ENCODE measurements around the gene SLC2A4RG. TPM values are rescaled to one million over a fixed set of nuclear protein-coding genes. Genes with fewer than 3 reads are reported as not detected.

SLC2A4RG gene
- total and polyA plus RNA-seq, 2 donors (not counting 3 experiments of a cell fraction or from before 2014, with no cell fraction given), result 41.7 to 69.4 TPM

DNA sequence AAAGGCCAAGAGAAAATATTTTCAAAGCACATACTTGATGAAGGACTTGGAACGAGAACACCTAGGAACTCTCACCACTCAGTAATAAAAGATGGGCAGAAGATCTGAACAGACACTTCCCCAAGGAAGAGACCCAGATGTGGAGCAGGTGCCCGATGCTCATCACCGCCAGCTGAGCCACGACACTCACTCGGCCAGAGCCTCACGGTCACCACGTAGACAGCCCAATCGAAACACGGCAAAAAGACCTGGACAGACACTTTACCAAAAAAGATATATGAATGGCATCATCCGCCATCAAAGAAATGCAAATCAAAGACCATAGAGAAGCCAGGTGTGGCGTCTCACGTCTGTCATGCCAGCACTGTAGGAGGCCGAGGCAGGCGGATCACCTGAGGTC lies 41.6 kb downstream of the SLC2A4RG start:
- ChIA-PET POLR2A (no interaction called here), CTCF (no interaction called here)
- no peak overlapping the region for H3K9ac ChIP-seq (replicated peaks; ENCODE audit: extremely low read depth, insufficient read depth, low read length)
- no peak overlapping the region for H3K4me3 ChIP-seq (replicated peaks in 1 of 3; ENCODE audit: insufficient read depth in 1 of 3, low read depth in 1 of 3, low read length in 3 of 3)
- no peaks in the 10 kb centered on the region for H3K36me3 ChIP-seq (ENCODE audit: control insufficient read depth in 2 of 2, extremely low read depth in 1 of 2, insufficient read depth in 2 of 2, low read length in 2 of 2)
- no peaks in the 10 kb centered on the region for H3K9me3 ChIP-seq (replicated peaks; ENCODE audit: control insufficient read depth, insufficient read depth, low read length)
- H3K4me2 ChIP-seq (ENCODE audit: insufficient read depth, low read length), result no peak overlapping the region
- no peaks in the 10 kb centered on the region for H3K79me2 ChIP-seq (ENCODE audit: control insufficient read depth, insufficient read depth, low read length)
- H4K20me1 ChIP-seq (replicated peaks; ENCODE audit: control insufficient read depth, extremely low read depth, insufficient read depth, low read length), result no peaks in the 10 kb centered on the region
- dilution Hi-C loops (cut with MboI; ENCODE audit: extremely low pct_ligation_motif_present, low sequenced_read_pairs), result no loop called here
- intact Hi-C loops (cut with micrococcal nuclease), result no loop called here
- H3K9me1 ChIP-seq (replicated peaks; ENCODE audit: control insufficient read depth, extremely low read depth, insufficient read depth, low read length), result no peaks in the 10 kb centered on the region
- no peaks in the 10 kb centered on the region for H3K27me3 ChIP-seq (ENCODE audit: control insufficient read depth in 2 of 2, insufficient read depth in 2 of 2, low read length in 2 of 2)
- FAIRE-seq (no peak), DNase-seq (ENCODE audit: low read depth, low spot score) (no peak)
- TF ChIP-seq CTCF (IDR thresholded peaks at IDR 0.05; ENCODE audit: extremely low read depth in 1 of 2, insufficient read depth in 1 of 2, low read depth in 1 of 2, low read length in 2 of 2) (no peak), MYC (IDR thresholded peaks at IDR 0.05; ENCODE audit: low read depth, low read length) (no peak), JUN (IDR thresholded peaks at IDR 0.05; ENCODE audit: borderline replicate concordance, insufficient read depth, insufficient read length, low read depth) (no peak), EZH2 (IDR thresholded peaks at IDR 0.05; ENCODE audit: borderline replicate concordance, low read depth, low read length, severe bottlenecking) (no peak), POLR2A (IDR thresholded peaks at IDR 0.05; ENCODE audit: low read depth, low read length) (no peak), FOS (IDR thresholded peaks at IDR 0.05; ENCODE audit: borderline replicate concordance, insufficient read depth, low read length) (no peak), MAX (IDR thresholded peaks at IDR 0.05; ENCODE audit: insufficient read depth, insufficient read length) (no peak), POLR2AphosphoS5 (IDR thresholded peaks at IDR 0.05; ENCODE audit: insufficient read depth, low read depth, low read length) (no peak)
- H3K27ac ChIP-seq (ENCODE audit: insufficient read depth, low read depth, low read length), result no peak overlapping the region
- H3K4me1 ChIP-seq (ENCODE audit: control insufficient read depth, extremely low read depth, insufficient read depth, low read length), result no peaks in the 10 kb centered on the region
- BruUV-seq (replicated peaks), result no TSS peak
- H2AFZ ChIP-seq (ENCODE audit: low read depth, low read length), result no peak overlapping the region
